ENCODE data around the gene YY1AP1. TPM values are rescaled to one million over a fixed set of nuclear protein-coding genes. Genes with fewer than 3 reads are reported as not detected.

The YY1AP1 gene
- total and polyA plus RNA-seq, 2 donors (not counting 3 experiments of a cell fraction or from before 2014, with no cell fraction given) = 42.3 to 46.4 TPM

DNA sequence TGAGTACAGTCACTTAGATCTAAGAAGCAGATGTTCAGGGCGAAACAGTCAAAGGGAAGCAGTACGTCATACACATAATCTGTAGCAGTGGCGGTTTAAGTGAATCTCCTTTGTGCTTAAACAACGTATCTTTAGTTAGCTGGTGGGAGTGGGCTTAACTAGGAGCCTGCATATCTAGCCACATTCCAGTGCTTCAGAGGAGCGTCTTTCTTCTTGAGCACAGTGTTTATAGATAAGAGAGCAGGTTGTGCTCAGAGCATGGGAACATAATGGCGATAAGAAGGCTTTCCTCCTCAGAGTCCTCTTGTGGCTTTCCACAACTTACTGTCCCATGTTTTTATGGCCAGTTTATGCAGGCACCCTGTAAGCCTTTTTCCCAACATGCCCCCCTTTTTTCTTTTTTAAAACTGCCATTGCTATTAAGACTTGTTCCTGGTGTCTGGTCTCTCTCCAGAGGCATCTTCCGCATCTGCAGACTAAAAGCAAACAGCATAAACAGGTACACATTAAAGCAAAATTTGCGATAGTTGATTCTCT lies 3.5 kb upstream of the YY1AP1 start:
- Histone ChIP-seq H3K4me1 (ENCODE audit: control insufficient read depth, extremely low read depth, insufficient read depth, low read length) (peaks cover 11% of the 10 kb centered on the region), H3K9me3 (replicated peaks; ENCODE audit: control insufficient read depth, insufficient read depth, low read length) (no peaks in the 10 kb centered on the region), H2AFZ (ENCODE audit: low read depth, low read length) (no peak overlapping the region), H3K4me3 (replicated peaks in 1 of 3; ENCODE audit: insufficient read depth in 1 of 3, low read depth in 1 of 3, low read length in 3 of 3) (no peak overlapping the region), H3K36me3 (ENCODE audit: control insufficient read depth in 2 of 2, extremely low read depth in 1 of 2, insufficient read depth in 2 of 2, low read length in 2 of 2) (peaks cover 0 to 4% of the 10 kb centered on the region in 2 experiments), H3K9me1 (replicated peaks; ENCODE audit: control insufficient read depth, extremely low read depth, insufficient read depth, low read length) (no peaks in the 10 kb centered on the region), H3K9ac (replicated peaks; ENCODE audit: extremely low read depth, insufficient read depth, low read length) (no peak overlapping the region), H3K4me2 (ENCODE audit: insufficient read depth, low read length) (no peak overlapping the region), H4K20me1 (replicated peaks; ENCODE audit: control insufficient read depth, extremely low read depth, insufficient read depth, low read length) (no peaks in the 10 kb centered on the region), H3K79me2 (ENCODE audit: control insufficient read depth, insufficient read depth, low read length) (peaks cover 86% of the 10 kb centered on the region), H3K27me3 (ENCODE audit: control insufficient read depth in 2 of 2, insufficient read depth in 2 of 2, low read length in 2 of 2) (no peaks in the 10 kb centered on the region), H3K27ac (ENCODE audit: insufficient read depth, low read depth, low read length) (no peak overlapping the region)
- intact Hi-C loops (cut with micrococcal nuclease) = no loop called here
- TF ChIP-seq GATA2 (IDR thresholded peaks at IDR 0.05; ENCODE audit: insufficient read depth, insufficient read length, low read depth, low read length) (no peak), POLR2AphosphoS5 (IDR thresholded peaks at IDR 0.05; ENCODE audit: insufficient read depth, low read depth, low read length) (no peak), JUN (IDR thresholded peaks at IDR 0.05; ENCODE audit: borderline replicate concordance, insufficient read depth, insufficient read length, low read depth) (no peak), POLR2A (IDR thresholded peaks at IDR 0.05; ENCODE audit: low read depth, low read length) (no peak), EZH2 (IDR thresholded peaks at IDR 0.05; ENCODE audit: borderline replicate concordance, low read depth, low read length, severe bottlenecking) (no peak), MYC (IDR thresholded peaks at IDR 0.05; ENCODE audit: low read depth, low read length) (no peak), FOS (IDR thresholded peaks at IDR 0.05; ENCODE audit: borderline replicate concordance, insufficient read depth, low read length) (no peak)
- TF ChIP-seq, protein P1, sequence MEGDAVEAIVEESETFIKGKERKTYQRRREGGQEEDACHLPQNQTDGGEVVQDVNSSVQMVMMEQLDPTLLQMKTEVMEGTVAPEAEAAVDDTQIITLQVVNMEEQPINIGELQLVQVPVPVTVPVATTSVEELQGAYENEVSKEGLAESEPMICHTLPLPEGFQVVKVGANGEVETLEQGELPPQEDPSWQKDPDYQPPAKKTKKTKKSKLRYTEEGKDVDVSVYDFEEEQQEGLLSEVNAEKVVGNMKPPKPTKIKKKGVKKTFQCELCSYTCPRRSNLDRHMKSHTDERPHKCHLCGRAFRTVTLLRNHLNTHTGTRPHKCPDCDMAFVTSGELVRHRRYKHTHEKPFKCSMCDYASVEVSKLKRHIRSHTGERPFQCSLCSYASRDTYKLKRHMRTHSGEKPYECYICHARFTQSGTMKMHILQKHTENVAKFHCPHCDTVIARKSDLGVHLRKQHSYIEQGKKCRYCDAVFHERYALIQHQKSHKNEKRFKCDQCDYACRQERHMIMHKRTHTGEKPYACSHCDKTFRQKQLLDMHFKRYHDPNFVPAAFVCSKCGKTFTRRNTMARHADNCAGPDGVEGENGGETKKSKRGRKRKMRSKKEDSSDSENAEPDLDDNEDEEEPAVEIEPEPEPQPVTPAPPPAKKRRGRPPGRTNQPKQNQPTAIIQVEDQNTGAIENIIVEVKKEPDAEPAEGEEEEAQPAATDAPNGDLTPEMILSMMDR (IDR thresholded peaks at IDR 0.05; ENCODE audit: extremely low read depth in 1 of 2, insufficient read depth in 1 of 2, low read depth in 1 of 2, low read length in 2 of 2) = no peak
- TF ChIP-seq, protein P2, sequence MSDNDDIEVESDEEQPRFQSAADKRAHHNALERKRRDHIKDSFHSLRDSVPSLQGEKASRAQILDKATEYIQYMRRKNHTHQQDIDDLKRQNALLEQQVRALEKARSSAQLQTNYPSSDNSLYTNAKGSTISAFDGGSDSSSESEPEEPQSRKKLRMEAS (IDR thresholded peaks at IDR 0.05; ENCODE audit: insufficient read depth, insufficient read length) = no peak
- BruUV-seq (replicated peaks) = no TSS peak
- ChIA-PET CTCF (interaction anchor here (1.1 kb wide), 1 partner anchor 36 kb away, joined by 3 read pairs; no protein-coding TSS in a partner anchor), POLR2A (no interaction called here)
- dilution Hi-C loops (cut with MboI; ENCODE audit: extremely low pct_ligation_motif_present, low sequenced_read_pairs) = no loop called here
- FAIRE-seq (no peak), DNase-seq (ENCODE audit: low read depth, low spot score) (no peak)

Measured in endothelial cell of umbilical vein (primary cell).